COLO829 (cell line): ENCODE results near the gene EML6.
"Not testable (repeated sequence)": the region's sequence is repeated elsewhere in the genome, so short reads cannot be mapped to it uniquely, and the experiment has no call there.

Experiments
- DNase-seq: peaks from one replicate; pipeline ENCODE4 v3.0.0; 2012; ENCODE audit warnings: low spot score

The EML6 gene

DNA sequence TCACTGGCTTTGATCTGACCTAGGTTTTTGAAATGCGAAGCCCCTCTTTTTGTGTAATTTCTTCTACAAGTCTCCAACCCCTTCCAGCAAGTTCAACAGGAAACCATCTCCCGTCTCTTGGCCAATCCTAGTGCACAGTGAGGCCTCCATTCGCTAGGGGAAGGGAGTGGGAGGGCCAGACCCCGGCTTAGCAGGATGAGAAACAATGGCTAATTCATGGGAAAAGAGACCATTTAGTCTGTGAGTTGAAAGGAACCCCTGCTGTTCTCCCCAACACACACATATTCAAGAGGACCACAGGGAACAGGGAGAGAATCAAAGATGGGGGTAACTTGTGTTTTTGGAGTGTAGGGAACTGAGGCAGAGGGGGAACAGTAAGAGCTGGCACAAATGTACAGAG lies 243.8 kb downstream of the EML6 start:
- peak; percentile 63 for DNase-seq

DNA sequence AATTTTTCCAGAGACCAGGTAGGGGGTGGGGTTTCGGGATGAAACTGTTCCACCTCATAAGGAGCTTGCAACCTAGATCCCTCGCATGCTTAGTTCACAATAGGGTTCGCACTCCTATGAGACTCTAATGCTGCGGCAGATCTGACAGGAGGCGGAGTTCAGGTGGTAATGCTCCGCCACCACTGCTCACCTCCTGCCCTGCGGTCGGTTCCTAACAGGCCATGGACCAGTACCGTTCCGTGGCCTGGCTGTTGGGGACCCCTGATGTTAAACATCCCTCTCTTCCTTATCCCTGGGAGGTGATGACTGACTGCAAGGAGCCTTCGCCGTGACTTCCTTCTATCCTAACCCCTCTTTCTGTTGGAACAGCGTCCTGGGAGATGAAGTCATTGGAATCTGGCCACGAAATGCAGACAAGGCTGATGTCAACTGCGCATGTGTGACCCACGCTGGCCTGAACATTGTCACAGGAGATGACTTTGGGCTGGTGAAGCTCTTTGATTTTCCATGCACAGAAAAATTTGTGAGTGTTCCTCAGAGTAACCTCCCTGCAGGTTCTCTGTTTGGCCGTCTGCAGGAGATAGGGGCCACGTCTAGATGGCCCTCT lies 244.4 kb downstream of the EML6 start:
- DNase-seq = no peak

GRCh38 chr2:54968561-54969218 lies 245.2 kb downstream of the EML6 start:
- no peak for DNase-seq

DNA sequence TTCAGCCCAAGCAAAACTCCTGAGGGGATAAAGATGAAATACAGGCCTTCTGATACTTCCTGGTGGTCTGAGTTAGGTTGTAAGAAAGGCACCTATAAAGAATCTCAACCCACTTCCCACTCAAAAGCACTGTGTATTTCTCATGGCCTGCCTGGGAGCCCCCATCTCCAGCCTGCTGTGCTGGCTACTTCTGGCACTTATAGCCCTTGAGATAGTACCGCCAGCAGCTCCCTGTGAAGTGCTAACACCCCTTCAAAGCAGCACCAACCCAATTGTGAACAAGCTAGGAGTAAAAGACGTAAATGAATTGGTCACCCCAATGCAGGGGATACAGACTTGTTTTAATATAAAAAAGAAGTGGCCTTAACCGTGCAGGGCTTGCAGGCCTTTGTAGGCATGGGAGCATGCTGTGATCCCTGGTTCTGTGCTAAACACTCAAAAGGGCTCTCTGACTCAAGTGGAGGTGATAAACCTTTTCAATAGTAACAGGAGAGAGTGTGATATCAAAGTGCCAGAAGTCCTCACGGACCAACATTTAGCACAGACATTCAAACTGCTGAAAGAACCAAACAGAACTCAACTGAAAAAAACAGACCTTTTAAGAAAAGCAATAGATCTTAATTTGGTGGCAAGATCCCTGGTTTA lies 246.0 kb downstream of the EML6 start:
- no peak for DNase-seq

- no peak for DNase-seq
Measured at GRCh38 chr2:54969940-54970338, 246.5 kb downstream of the EML6 start.

GRCh38 chr2:54975175-54975574 lies 251.7 kb downstream of the EML6 start:
- DNase-seq = no peak

DNA sequence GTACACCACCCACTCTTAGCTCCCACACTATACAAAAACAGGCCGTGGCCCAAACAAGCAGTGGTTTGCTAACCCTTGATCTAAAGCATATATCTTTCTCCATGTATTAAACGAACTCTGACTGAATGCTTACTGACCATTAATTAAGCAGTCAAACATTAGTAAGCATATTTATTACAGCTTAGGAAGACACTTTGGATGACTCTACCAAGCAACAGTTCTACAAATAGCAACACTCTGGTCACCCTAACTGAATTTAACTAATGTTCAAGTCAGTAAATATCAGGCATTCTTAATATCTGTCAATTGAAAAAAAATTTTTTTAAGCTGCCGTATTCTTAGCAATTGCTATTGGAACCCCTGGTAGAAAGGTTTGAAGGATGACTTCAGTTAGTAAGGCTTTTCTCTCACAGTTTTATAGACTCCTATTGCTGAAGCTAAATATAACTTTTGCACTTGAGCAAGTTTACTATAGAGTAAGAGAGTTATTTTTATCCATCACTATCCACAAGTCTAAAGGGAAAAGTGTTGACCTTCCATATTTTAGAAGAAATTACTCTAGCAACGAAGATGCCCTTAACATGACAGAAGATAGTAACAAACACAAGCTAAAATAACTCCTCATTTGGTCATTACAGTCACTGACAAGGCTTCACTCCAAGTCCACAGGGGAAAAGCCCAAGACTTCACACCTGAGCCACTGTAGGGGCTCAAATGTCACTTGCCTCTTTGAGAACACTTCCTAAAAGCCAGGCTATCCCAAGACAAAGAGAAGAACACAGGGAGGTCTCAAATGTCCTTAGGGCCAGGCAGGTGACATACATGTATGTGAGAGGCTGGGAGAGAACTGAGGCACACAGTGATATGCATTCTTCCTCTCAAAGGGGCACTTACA lies 252.4 kb downstream of the EML6 start:
- no peak for DNase-seq

GRCh38 chr2:54977149-54977548 lies 253.7 kb downstream of the EML6 start:
- DNase-seq = no peak

GRCh38 chr2:54979321-54980044 lies 256.0 kb downstream of the EML6 start:
- no peak for DNase-seq

GRCh38 chr2:54981385-54981784 lies 257.9 kb downstream of the EML6 start:
- DNase-seq = no peak

GRCh38 chr2:54983345-54984220 lies 260.1 kb downstream of the EML6 start:
- peak; percentile 58 for DNase-seq

- peak; percentile 56 for DNase-seq
Measured at GRCh38 chr2:54984476-54984875, 261.0 kb downstream of the EML6 start.

DNA sequence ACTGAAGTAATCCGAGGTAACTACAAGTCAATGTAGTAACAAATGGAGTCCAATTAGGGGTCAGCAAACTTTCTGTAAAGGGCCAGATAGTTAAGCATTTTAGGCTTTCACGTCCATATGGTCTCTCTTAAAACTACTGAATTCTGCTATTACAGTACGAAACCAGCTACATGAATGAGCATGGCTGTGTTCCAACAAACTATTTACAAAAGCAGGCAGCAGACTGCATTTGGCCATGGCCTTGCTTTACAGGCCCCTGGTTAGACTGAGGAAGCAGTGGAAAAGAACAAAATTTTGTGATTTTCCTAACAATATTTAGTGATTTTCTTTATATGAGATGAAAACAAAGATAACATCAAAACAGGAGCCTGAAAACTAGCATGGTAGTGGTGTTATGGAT lies 262.8 kb downstream of the EML6 start:
- DNase-seq = no peak

GRCh38 chr2:54988612-54989011 lies 265.1 kb downstream of the EML6 start:
- no peak for DNase-seq

DNA sequence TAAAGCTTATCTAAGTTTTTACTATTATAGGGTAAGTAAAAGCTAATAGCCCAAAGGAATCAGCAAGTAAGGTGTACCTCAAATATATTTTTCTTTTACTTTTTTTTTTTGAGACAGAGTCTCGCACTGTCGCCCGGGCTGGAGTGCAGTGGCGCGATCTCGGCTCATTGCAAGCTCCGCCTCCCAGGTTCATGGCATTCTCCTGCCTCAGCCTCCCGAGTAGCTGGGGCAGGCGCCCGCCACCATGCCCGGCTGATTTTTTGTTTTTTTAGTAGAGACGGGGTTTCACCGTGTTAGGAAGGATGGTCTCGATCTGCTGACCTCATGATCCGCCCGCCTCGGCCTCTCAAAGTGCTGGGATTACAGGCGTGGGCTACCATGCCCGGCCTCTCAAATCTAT lies 267.2 kb downstream of the EML6 start:
- DNase-seq = not testable (repeated sequence)

GRCh38 chr2:54995553-54995952 lies 272.1 kb downstream of the EML6 start:
- no peak for DNase-seq

GRCh38 chr2:54997826-54998225 lies 274.4 kb downstream of the EML6 start:
- DNase-seq = no peak

DNA sequence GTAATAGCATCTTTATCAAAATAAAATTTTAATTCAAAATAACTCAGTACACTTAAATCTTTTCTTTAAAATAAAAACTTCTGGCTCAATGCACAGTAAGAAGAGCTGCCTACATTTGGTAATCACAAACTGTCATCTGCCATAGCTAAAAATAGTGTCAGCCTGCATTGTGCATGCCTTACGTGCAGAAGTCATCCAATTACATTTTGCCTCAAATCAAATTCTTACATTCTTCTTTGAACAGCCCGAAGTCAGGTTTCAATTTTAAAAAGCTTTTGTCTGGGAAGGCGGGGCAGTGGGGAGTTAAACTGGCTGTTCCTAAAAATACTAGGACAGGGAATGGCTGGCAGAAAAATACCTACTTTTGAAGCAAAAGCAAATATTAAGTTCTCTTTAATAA lies 275.7 kb downstream of the EML6 start:
- DNase-seq = no peak

DNA sequence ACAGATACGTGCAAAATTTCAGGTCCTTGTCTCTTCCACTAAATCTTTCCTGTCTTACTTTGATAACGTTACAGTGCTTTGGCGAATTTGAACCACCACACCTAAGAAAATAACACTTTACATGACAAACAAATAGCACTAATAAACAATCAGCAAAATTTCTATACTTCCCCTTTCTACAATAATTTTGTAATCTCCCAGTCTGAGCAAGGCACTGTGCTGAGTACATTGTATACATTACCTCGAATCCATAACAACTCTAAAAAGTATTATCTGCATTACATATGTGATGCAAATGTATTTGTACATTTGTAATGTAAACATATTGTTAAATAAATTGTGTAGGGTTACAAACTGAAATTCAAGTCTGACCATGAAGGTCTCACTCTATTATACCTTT lies 276.9 kb downstream of the EML6 start:
- no peak for DNase-seq

DNA sequence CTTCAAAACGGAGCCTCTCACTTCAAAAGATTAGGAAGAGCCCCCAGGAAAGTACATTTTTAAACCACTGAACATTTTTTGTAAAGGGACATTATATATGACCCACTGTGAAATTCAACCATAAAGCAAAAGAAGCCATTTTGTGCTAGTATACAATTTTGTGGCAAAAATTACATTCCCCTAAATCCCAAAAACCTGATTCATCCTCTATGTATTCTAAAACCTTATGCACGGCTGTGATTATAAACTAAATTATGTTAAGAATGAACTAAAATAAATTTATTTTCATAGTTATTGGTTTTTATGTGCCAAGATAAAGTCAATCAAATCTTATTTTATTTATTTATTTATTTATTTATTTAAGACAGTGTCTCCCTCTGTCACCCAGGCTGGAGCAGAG lies 278.3 kb downstream of the EML6 start:
- no peak for DNase-seq
